Measurements from ENCODE around the gene CPSF7.

- no peak for TF ChIP-seq CTCF (IDR thresholded peaks at IDR 0.05)
- TF ChIP-seq POLR2A (IDR thresholded peaks at IDR 0.05) = no peak
These were observed 70.3 kb downstream of the CPSF7 start for GRCh38 chr11:61359516-61359915.

Measured in thyroid gland (tissue), 4 donors.